AG04449 (cell line): Measurements from ENCODE around the gene ANLN.
A peak's percentile ranks its signal among the peaks of the same experiment; 100 is the strongest.

ENCODE experiments used
- CTCF ChIA-PET: fragments of 350-600 bp; formaldehyde crosslinking; extraction: SDS; loops from one replicate; lab custom pipeline; 2021; ENCODE audit warnings: antibody characterized with exemption; lab: Yijun Ruan, JAX
- POLR2A ChIA-PET: fragments of 400-600, 350-600 bp; formaldehyde crosslinking; extraction: SDS; loops from one replicate; lab custom pipeline; 2020; ENCODE audit warnings: antibody characterized with exemption, inconsistent platforms; lab: Yijun Ruan, JAX
- DNase-seq: peaks from one replicate; pipeline ENCODE4 v3.0.0-alpha.2; 2010; ENCODE audit warnings: low read depth, low spot score
- H3K4me3 ChIP-seq: 2 replicates; pipeline ENCODE4 v1.5.1; 2011; ENCODE audit warnings: low read depth, mild to moderate bottlenecking, control low read depth, low read length
- CTCF ChIP-seq: IDR thresholded peaks from one replicate; pipeline ENCODE4 v1.5.1; 2011; ENCODE audit warnings: mild to moderate bottlenecking, moderate library complexity, low read length, control low read depth, inconsistent platforms; ENCODE audit not compliant: insufficient read depth; ENCODE audit errors: missing control alignments

Gene ANLN

DNA sequence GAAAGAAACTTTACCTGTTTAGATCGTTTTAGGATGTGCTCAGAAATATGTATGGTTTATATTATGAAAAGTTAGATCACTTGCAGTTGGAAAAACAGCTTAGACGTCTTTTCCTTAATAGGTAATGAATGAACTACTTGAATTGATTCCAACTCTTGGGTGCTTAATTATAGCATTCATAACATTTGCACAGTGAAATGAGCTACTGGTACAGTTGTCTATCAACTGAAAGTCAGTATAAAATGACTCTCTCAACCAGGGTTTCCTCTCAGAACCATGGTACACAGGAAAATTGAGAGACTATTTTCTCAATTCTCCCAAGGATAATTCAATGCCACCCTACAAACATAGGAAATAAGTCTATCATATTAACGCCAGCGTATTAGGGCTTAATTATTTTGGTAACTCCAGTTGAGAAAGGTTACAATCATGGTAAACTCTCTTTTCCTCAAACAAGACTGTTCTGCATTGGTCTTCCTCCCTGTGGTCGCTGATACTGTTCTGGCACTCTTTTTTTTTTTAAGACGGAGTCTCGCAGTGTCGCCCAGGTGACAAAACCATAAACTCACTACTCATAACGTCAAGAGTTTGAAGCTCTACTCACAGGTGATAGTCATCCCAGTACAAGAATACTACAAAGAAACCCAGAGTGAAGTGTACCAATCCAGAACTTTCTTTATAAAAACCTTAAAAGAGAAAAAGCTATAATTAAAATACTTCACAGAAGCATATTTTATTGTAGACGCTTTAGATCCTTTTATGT, 2.0 kb downstream of the ANLN start:
- peak overlapping the region; percentile 83 for H3K4me3 ChIP-seq
- CTCF ChIA-PET: interaction anchor here (0.6 to 3.7 kb wide), 7 partner anchors 9 to 99 kb away, joined by 3 to 16 read pairs (median 4); a partner anchor contains a TSS
- POLR2A ChIA-PET: interaction anchor here (1.2 kb wide), 1 partner anchor 591 kb away, joined by 3 read pairs; the partner anchor contains the start of gene SEPTIN7
- no peak for TF ChIP-seq CTCF
- DNase-seq: no peak

DNA sequence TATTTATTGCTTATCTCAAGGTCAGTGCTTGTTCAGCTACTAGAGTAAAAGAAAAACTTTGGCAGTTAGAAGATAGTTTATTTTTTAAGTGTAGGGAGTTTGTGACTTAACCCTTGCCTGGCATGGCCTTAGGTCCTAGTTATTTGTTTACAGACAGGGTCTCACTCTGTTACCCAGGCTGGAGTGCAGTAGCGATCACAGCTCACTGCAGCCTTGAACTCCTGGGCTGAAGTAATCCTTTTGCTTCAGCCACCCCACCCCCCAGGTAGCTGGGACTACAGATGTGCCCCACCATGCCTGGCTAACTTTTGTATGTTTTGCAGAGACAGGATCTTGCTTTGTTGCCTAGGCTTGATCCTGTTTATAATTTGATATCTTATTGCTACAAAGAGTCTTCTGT, 4.2 kb downstream of the ANLN start:
- POLR2A ChIA-PET: no interaction called here
- CTCF ChIA-PET: interaction anchor here (1.8 to 3.7 kb wide), 4 partner anchors 9 to 47 kb away, joined by 4 to 16 read pairs (median 6); a partner anchor contains a TSS
- H3K4me3 ChIP-seq: no peak overlapping the region
- DNase-seq: no peak
- TF ChIP-seq CTCF: no peak

DNA sequence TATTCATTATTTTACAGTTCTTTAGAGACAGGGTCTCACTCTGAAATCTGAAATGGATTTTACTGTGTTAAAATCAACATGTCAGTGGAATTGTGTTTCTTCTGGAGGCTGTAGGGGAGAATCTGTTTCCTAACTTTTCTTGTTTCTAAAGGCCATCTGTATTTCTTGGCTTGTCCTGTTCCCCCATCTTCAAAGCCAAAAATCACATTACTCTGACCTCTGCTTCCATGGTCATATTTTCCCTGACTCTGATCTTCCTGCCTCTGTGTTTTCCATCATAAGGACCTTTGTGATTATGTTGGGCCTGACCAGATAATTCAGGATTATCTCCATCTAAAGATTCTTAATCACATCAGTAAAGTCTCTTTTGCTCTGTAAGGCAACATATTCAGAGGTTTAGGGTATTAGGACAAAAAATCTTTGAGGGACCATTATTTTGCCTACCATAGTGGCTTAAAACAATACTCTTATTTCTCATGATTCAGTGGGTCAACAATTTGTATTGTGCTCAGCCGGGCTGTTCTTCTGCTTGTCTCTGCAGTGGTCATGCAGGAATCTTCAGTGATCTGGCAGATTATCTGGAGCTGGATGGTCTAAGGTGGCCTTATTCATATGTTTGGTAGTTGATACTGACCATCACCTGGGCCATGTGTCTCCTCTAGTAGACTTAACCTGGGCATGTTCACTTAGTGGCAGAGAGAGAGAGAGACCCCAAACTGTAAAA, 5.7 kb downstream of the ANLN start:
- H3K4me3 ChIP-seq: no peak overlapping the region
- POLR2A ChIA-PET: no interaction called here
- no peak for DNase-seq
- CTCF ChIA-PET: interaction anchor here (1.4 to 2.1 kb wide), 3 partner anchors 8 to 46 kb away, joined by 3 to 8 read pairs (median 4); no protein-coding TSS in a partner anchor
- no peak for TF ChIP-seq CTCF

DNA sequence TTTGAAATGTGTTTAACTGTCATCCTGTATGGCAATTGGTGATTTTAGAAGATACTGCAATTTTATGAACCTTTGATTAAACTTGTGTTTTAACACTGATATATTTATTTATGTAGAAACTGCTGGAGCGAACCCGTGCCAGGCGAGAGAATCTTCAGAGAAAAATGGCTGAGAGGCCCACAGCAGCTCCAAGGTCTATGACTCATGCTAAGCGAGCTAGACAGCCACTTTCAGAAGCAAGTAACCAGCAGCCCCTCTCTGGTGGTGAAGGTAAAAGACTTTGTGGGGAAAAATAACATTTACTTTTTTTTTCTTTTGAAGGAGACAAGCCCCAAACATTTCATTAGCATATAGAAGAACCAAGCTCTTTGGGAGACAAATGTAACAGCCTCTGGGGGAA, 6.5 kb downstream of the ANLN start:
- ChIA-PET POLR2A (no interaction called here), CTCF (interaction anchor here (1.4 kb wide), 1 partner anchor 15 kb away, joined by 3 read pairs; no protein-coding TSS in a partner anchor)
- no peak for TF ChIP-seq CTCF
- DNase-seq: no peak
- no peak overlapping the region for H3K4me3 ChIP-seq

DNA sequence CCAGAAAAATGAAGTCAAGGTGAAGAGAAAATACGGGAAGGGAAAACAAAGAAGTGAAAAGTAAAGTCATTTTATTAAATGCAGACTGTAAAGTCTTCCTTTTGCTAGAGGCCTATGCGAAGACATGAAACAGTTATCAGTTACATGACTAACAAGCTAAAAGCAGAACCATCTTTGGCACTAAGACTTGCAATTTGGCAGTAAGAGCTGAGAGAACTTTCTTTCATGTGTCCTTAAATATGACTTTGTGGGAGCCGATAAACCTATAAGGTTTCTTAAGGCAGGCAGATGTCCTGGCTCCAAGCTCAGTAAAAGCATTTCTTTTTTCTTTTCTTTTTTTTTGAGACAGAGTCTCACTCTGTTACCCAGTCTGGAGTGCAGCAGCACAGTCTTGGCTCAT, 10.4 kb downstream of the ANLN start:
- DNase-seq: peak; percentile 17
- TF ChIP-seq CTCF: no peak
- CTCF ChIA-PET: interaction anchor here (1.0 to 2.6 kb wide), 5 partner anchors 9 to 41 kb away, joined by 3 to 10 read pairs (median 7); a partner anchor contains a TSS
- no peak overlapping the region for H3K4me3 ChIP-seq
- POLR2A ChIA-PET: no interaction called here

DNA sequence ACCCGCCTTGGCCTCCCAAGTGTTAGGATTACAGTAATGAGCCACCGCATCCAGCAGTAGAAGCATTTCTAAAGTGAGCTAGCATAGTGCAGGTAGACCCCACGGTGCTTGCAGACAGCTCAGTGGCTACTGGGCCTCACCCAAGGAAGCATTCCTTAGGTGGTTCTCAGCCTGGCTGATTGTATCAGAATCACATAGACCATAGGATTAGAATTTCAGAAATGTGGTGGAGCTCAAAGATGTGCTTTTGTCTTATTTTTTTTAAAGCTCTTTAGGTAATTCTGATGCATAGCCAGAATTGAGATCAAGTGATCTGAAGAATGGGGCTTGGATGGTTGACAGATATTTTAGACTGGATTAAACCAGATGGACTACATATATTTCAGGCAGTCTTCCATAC, 10.9 kb downstream of the ANLN start:
- no peak overlapping the region for H3K4me3 ChIP-seq
- ChIA-PET POLR2A (interaction anchor here (1.0 kb wide), 1 partner anchor 17 kb away, joined by 5 read pairs; no protein-coding TSS in a partner anchor), CTCF (interaction anchor here (1.0 to 2.6 kb wide), 5 partner anchors 9 to 40 kb away, joined by 3 to 10 read pairs (median 7); a partner anchor contains a TSS)
- TF ChIP-seq CTCF: no peak
- peak; percentile 24 for DNase-seq
